ENCODE measurements around the gene MRPS9. TPM values are rescaled to one million over a fixed set of nuclear protein-coding genes. Genes with fewer than 3 reads are reported as not detected.

Gene MRPS9
- polyA plus RNA-seq, 1 donor from 2014 or later = 43.5 TPM

DNA sequence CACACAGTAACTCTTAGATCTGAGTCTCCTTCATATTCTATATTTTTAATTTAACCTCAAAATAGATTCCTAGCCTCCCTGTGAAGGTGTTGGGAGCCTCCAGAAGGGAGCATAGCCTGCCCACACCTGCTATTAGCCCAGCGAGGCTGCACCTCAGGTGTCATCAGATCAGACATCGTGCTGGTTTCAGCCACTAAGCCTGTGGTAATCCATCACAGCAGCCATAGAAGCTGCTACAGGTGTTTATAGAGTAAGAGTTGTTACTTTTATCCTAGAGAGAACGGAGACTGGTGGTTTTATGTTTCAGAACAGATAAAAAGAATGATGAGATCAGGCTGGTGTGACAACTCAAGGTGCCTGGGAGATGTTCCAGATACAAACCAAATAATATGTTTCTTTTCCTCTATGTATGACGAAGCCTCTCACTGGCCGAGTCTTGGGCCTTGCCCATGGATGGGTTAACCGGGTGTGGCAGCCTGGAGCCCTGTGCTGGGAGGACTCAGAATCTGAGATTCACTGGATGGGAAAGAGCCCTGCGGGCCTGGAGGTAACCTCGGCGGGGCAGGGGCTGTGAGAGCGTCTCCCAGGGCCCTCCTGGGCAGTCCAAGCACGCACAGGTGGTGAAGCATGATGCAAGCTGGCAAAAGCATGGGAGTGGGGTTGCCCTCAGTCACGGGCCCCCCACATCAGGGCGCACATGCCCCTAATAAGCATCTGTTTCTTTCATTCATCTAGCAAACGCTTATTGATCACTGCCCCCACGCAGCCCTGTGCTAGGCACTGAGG is 73.7 kb downstream of the MRPS9 start:
- Histone ChIP-seq H3K27ac (ENCODE audit: low read length) (no peak overlapping the region), H3K9ac (ENCODE audit: low read length) (no peak overlapping the region), H3K79me2 (replicated peaks; ENCODE audit: insufficient read depth, low read length) (no peaks in the 10 kb centered on the region), H3K27me3 (ENCODE audit: insufficient read depth, low read depth, low read length) (no peaks in the 10 kb centered on the region), H3K4me3 (ENCODE audit: low read length) (no peak overlapping the region), H3F3A (ENCODE audit: insufficient read depth, low read length, poor library complexity, severe bottlenecking) (no peaks in the 10 kb centered on the region), H2AFZ (ENCODE audit: low read depth, low read length) (no peak overlapping the region), H3K9me3 (ENCODE audit: low read length) (no peaks in the 10 kb centered on the region), H3K9me2 (ENCODE audit: insufficient read depth, low read length) (no peaks in the 10 kb centered on the region), H4K20me1 (ENCODE audit: insufficient read depth) (no peaks in the 10 kb centered on the region), H3K36me3 (ENCODE audit: insufficient read depth, low read length) (no peaks in the 10 kb centered on the region), H3K4me2 (ENCODE audit: low read length) (no peak overlapping the region)
- TF ChIP-seq, protein P1, sequence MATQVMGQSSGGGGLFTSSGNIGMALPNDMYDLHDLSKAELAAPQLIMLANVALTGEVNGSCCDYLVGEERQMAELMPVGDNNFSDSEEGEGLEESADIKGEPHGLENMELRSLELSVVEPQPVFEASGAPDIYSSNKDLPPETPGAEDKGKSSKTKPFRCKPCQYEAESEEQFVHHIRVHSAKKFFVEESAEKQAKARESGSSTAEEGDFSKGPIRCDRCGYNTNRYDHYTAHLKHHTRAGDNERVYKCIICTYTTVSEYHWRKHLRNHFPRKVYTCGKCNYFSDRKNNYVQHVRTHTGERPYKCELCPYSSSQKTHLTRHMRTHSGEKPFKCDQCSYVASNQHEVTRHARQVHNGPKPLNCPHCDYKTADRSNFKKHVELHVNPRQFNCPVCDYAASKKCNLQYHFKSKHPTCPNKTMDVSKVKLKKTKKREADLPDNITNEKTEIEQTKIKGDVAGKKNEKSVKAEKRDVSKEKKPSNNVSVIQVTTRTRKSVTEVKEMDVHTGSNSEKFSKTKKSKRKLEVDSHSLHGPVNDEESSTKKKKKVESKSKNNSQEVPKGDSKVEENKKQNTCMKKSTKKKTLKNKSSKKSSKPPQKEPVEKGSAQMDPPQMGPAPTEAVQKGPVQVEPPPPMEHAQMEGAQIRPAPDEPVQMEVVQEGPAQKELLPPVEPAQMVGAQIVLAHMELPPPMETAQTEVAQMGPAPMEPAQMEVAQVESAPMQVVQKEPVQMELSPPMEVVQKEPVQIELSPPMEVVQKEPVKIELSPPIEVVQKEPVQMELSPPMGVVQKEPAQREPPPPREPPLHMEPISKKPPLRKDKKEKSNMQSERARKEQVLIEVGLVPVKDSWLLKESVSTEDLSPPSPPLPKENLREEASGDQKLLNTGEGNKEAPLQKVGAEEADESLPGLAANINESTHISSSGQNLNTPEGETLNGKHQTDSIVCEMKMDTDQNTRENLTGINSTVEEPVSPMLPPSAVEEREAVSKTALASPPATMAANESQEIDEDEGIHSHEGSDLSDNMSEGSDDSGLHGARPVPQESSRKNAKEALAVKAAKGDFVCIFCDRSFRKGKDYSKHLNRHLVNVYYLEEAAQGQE (IDR thresholded peaks at IDR 0.05; ENCODE audit: borderline replicate concordance) = no peak
- TF ChIP-seq POLR2AphosphoS5 (IDR thresholded peaks at IDR 0.05) (no peak), EZH2 (IDR thresholded peaks at IDR 0.05; ENCODE audit: borderline replicate concordance, insufficient read depth, low read length, poor library complexity, severe bottlenecking) (no peak), MXI1 (conservative IDR thresholded peaks at IDR 0.05; ENCODE audit: poor library complexity, severe bottlenecking) (no peak), RAD21 (conservative IDR thresholded peaks at IDR 0.05) (no peak), SMC3 (conservative IDR thresholded peaks at IDR 0.05; ENCODE audit: poor library complexity) (no peak), TAF1 (IDR thresholded peaks at IDR 0.05; ENCODE audit: low read depth) (no peak), EP300 (conservative IDR thresholded peaks at IDR 0.05; ENCODE audit: poor library complexity, severe bottlenecking) (no peak)
- TF ChIP-seq, protein P2, sequence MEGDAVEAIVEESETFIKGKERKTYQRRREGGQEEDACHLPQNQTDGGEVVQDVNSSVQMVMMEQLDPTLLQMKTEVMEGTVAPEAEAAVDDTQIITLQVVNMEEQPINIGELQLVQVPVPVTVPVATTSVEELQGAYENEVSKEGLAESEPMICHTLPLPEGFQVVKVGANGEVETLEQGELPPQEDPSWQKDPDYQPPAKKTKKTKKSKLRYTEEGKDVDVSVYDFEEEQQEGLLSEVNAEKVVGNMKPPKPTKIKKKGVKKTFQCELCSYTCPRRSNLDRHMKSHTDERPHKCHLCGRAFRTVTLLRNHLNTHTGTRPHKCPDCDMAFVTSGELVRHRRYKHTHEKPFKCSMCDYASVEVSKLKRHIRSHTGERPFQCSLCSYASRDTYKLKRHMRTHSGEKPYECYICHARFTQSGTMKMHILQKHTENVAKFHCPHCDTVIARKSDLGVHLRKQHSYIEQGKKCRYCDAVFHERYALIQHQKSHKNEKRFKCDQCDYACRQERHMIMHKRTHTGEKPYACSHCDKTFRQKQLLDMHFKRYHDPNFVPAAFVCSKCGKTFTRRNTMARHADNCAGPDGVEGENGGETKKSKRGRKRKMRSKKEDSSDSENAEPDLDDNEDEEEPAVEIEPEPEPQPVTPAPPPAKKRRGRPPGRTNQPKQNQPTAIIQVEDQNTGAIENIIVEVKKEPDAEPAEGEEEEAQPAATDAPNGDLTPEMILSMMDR (IDR thresholded peaks at IDR 0.05; ENCODE audit: poor library complexity, severe bottlenecking) = no peak

DNA sequence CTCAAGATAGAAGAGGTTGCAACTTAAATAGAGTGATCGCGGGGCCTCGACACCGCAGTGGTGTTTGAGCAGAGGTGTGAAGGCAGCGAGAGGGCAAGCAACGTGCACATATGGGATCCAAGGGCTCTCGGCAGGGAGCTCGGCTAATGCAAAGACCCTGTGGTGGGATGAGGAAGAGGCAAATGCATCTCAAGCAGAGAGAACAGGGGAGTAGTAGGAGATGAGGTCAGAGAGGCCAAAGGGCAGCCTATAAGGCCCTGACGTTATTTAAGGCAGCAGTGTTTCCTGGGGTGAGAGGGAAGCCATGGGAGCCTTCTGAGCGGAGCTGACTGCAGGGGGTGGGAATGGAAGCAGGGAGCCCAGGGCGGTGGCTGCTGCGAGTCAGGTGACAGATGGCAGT is 74.5 kb downstream of the MRPS9 start:
- no peak for TF ChIP-seq RAD21 (conservative IDR thresholded peaks at IDR 0.05)
- TF ChIP-seq EP300 (conservative IDR thresholded peaks at IDR 0.05; ENCODE audit: poor library complexity, severe bottlenecking) = no peak
- TF ChIP-seq, protein P1 (IDR thresholded peaks at IDR 0.05; ENCODE audit: borderline replicate concordance) = no peak

More for the DNA sequence above, 74.5 kb downstream of the MRPS9 start:
- Histone ChIP-seq H3K36me3 (ENCODE audit: insufficient read depth, low read length) (no peaks in the 10 kb centered on the region), H2AFZ (ENCODE audit: low read depth, low read length) (no peak overlapping the region), H3K27ac (ENCODE audit: low read length) (no peak overlapping the region), H3K79me2 (replicated peaks; ENCODE audit: insufficient read depth, low read length) (no peaks in the 10 kb centered on the region), H3K9ac (ENCODE audit: low read length) (no peak overlapping the region), H4K20me1 (ENCODE audit: insufficient read depth) (no peaks in the 10 kb centered on the region), H3K9me3 (ENCODE audit: low read length) (no peaks in the 10 kb centered on the region), H3K27me3 (ENCODE audit: insufficient read depth, low read depth, low read length) (no peaks in the 10 kb centered on the region), H3K4me3 (ENCODE audit: low read length) (no peak overlapping the region), H3K9me2 (ENCODE audit: insufficient read depth, low read length) (no peaks in the 10 kb centered on the region), H3K4me2 (ENCODE audit: low read length) (no peak overlapping the region), H3F3A (ENCODE audit: insufficient read depth, low read length, poor library complexity, severe bottlenecking) (no peaks in the 10 kb centered on the region)

Data from neural cell (in vitro differentiated cells).